ES-I3 (cell line): ENCODE measurements around the gene IVD.
"Not testable (repeated sequence)": the region's sequence is repeated elsewhere in the genome, so short reads cannot be mapped to it uniquely, and the experiment has no call there.

Source experiments
- H3K36me3 ChIP-seq: 2 replicates; pipeline ENCODE4 v1.6.1; 2013; ENCODE audit warnings: mild to moderate bottlenecking, low read length, control low read depth, moderate library complexity; ENCODE audit not compliant: insufficient read depth
- H3K4me1 ChIP-seq: 2 replicates; pipeline ENCODE4 v1.6.1; 2013; ENCODE audit warnings: mild to moderate bottlenecking, control low read depth, low read length; ENCODE audit not compliant: insufficient read depth
- H3K9ac ChIP-seq: 2 replicates; pipeline ENCODE4 v1.6.1; 2013; ENCODE audit warnings: low read depth, mild to moderate bottlenecking, low read length, moderate library complexity
- H3K9me3 ChIP-seq: 2 replicates; pipeline ENCODE4 v1.6.1; 2013; ENCODE audit warnings: mild to moderate bottlenecking, low read length, moderate library complexity; ENCODE audit not compliant: control insufficient read depth, insufficient read depth

IVD gene

DNA sequence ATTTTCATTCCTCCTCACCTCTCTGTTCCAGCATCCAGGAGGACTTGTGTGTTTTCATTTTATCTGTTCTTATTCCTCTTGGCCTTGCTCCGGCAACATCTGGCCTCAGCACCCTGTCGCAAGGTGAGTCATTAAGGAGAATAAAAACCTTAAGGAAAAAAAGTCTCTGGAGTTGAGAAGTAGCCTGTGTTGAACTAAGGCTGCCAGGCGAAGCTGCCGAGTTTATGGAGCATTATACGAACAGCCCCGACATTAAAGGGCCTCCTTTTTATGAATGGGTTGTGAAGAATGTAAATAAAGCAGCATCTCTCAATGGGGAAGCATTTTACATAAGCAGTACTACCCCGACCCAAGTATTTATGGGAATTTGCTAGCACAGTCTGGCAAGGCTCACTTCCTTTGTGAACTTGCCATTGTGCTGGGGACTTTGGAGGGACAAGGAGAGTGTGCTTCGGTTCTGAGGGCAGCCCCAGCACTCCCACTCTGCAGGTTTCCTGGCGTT, 39.9 kb downstream of the IVD start:
- no peak overlapping the region for H3K9ac ChIP-seq

GRCh38 chr15:40446144-40446543, 40.5 kb downstream of the IVD start:
- Histone ChIP-seq H3K9me3 (no peaks in the 10 kb centered on the region), H3K4me1 (peaks cover 43% of the 10 kb centered on the region), H3K9ac (no peak overlapping the region), H3K36me3 (no peaks in the 10 kb centered on the region)

More for the DNA sequence above, 39.9 kb downstream of the IVD start:
- no peaks in the 10 kb centered on the region for H3K9me3 ChIP-seq
- peaks cover 42% of the 10 kb centered on the region for H3K4me1 ChIP-seq
- H3K36me3 ChIP-seq: no peaks in the 10 kb centered on the region

DNA sequence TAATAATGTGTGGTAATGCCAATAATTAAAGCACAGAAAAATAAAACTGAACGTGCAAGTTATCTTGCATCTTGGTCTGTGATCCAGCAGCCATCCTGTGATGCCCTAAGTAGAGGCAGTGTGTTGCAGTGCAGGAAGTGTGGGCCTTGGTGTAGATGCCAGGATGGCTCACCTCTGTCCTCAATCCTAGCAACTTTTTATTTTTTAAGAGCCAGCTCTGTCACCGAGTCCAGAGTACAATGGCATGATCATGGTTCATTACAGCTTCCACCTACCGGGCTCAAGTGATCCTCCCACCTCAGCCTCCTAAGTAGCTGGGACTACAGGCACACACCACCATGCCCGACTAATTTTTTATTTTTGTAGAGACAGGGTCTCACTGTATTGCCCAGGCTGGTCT, 42.8 kb downstream of the IVD start:
- Histone ChIP-seq H3K4me1 (peaks cover 58% of the 10 kb centered on the region), H3K36me3 (no peaks in the 10 kb centered on the region), H3K9ac (no peak overlapping the region), H3K9me3 (no peaks in the 10 kb centered on the region)

- Histone ChIP-seq H3K4me1 (peaks cover 49% of the 10 kb centered on the region), H3K9me3 (no peaks in the 10 kb centered on the region), H3K36me3 (no peaks in the 10 kb centered on the region), H3K9ac (no peak overlapping the region)
Measured at GRCh38 chr15:40449275-40449674, 43.7 kb downstream of the IVD start.

GRCh38 chr15:40450047-40450446, 44.5 kb downstream of the IVD start:
- no peaks in the 10 kb centered on the region for H3K9me3 ChIP-seq
- no peak overlapping the region for H3K9ac ChIP-seq
- peaks cover 48% of the 10 kb centered on the region for H3K4me1 ChIP-seq
- H3K36me3 ChIP-seq: no peaks in the 10 kb centered on the region

DNA sequence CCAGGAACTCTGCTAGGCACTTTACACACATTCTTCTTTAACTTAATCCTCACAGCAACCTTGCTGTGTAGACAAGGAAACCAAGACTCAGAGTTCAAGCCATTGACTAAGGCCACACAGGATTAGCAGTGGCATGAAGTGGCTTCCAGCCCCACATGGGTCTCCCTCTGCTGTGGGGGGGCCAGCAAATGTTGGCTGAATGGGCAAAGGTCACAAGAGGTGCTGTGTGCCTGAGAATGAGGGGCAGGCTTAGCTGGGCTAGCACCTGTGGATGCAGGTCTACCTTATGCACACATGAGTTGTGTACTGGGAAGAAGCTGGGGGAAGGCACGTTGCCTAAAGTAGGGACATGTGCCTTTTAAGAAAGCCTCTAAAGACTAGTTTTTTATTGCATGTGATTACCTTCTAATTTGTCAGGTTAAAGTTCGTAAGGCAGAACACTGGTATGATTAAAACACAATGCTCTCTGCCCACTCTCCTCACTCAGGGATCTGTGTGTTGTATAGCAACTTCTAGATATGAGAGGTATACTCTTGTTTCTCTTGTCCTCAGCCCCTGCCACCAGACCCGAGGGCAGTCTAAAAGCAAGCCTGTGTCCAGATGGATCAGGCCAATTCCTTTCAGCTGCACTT, 46.0 kb downstream of the IVD start:
- Histone ChIP-seq H3K9ac (no peak overlapping the region), H3K36me3 (no peaks in the 10 kb centered on the region), H3K4me1 (peaks cover 47% of the 10 kb centered on the region), H3K9me3 (no peaks in the 10 kb centered on the region)

DNA sequence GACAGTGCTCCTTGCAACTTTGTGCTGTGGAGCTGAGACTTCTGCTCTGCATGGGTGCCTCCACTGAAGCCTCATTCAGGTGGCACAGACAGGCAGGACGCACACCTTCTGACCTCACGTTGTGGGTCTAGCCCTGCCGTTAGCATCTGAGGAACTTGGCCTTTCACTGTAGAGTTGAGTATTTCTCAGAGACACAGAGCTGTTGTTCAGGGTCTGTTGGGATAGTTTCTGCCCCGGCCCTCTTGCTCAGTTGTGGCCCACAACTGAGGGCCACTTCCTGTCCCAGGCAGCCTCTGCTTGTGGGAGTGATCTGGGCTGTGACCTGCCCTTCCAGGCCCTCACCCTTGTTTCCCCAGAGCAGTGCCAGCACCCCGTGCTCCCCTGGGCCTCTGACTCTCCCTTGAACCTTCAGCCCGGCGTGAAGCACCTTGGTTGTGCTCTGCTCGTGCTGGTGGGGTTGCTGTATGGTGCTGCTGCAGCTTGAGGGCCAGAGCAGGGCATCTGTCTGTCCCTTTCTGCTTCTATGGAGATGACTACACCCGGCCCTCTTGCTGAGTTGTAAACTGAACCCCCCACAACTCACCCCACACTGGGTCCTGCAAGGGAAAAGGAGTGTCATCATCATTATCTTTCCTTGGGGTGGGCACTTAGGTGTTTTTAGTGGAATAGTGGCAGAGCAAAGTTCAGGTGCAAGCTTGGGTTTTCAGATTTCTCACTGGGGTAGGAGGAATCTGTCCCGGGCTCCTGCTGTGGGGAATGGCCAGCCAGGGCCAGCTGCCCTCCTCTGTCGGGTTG, 46.9 kb downstream of the IVD start:
- Histone ChIP-seq H3K36me3 (no peaks in the 10 kb centered on the region), H3K9ac (no peak overlapping the region), H3K9me3 (no peaks in the 10 kb centered on the region), H3K4me1 (peaks cover 47% of the 10 kb centered on the region)

DNA sequence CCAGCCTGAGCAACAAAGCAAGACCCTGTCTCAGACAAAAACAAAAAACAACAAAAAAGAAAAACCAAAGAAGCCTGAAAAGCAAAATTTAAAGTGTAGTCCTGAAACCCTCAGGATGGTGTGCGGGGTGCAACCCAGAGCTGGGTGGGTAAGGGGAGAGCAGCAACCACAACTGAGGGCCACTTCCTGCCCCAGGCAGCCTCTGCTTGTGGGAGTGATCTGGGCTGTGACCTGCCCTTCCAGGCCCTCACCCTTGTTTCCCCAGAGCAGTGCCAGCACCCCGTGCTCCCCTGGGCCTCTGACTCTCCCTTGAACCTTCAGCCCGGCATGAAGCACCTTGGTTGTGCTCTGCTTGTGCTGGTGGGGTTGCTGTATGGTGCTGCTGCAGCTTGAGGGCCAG, 48.3 kb downstream of the IVD start:
- H3K9ac ChIP-seq, H3K9me3 ChIP-seq, H3K36me3 ChIP-seq: not testable (repeated sequence)
- peaks cover 47% of the 10 kb centered on the region for H3K4me1 ChIP-seq

DNA sequence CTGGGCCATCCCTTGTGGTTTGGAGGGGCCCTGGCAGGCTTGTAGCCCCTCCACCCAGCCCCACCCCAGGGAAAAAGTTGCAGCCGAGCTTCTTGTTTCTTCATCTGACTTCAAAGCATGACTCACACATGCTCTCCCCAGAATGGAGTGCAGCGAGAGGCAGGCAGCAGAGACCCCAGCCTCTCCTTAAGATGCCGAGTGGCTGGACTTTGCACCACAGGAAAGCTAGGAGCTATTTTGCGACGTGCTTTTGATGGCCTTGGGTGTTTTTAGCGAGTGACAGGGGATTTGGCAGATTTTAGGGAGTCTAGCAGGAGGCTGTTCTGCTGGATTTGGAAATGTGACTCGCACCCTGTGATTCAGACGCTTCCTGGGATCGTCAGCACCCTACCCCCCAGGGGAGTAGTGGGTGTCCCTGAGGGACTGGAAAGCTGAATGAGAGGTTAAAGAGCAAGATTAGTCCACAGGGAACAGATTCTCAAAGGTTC, 49.4 kb downstream of the IVD start:
- H3K9me3 ChIP-seq: no peaks in the 10 kb centered on the region
- H3K36me3 ChIP-seq: no peaks in the 10 kb centered on the region
- peaks cover 47% of the 10 kb centered on the region for H3K4me1 ChIP-seq
- no peak overlapping the region for H3K9ac ChIP-seq

DNA sequence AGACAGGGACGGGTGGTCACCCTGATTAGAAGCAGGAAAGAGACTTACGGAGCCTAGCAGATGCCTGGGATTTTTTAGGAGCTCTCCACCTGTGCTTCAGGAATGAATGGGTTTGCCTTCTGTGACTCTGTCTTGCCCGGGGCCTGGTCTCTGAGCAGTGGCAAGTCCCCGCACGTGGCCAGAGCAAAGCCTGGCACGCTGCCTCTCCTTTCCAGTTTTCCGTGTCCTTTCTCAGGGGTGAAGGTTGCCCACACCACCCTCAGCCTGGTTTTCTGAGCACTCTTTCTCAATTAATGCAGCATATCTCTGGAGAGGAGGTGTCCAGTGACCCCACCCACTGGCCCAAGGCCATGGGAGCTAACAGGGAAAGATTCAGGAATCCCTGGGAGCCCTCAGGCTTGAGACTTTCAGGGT, 50.7 kb downstream of the IVD start:
- peaks cover 44% of the 10 kb centered on the region for H3K4me1 ChIP-seq

DNA sequence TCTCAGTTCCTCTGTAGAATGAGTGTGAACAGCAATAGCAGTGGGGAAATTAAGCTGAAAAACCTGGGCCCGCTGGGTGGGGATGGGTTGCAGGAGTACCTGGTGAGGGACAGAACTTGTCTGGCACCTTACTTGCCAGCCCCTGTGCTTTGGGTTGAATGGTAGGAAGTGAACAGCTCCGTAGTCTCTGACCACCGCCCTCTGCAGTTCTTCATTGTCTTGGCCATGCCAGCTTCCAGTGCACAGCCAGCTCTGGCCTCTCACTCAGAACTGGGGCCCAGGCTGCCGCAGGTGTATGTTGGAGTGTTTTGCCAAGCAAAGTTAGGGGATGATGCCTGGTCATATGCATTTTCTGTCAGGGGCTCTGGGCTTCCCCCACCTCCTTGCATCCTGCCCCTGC, 51.1 kb downstream of the IVD start:
- H3K4me1 ChIP-seq: peaks cover 39% of the 10 kb centered on the region
- no peaks in the 10 kb centered on the region for H3K9me3 ChIP-seq
- H3K9ac ChIP-seq: no peak overlapping the region
- peaks cover 3% of the 10 kb centered on the region; the same call in 1 of the 2 replicates for H3K36me3 ChIP-seq

More for the DNA sequence above, 50.7 kb downstream of the IVD start:
- H3K9me3 ChIP-seq: no peaks in the 10 kb centered on the region
- H3K36me3 ChIP-seq: peaks cover 3% of the 10 kb centered on the region; the same call in 1 of the 2 replicates
- H3K9ac ChIP-seq: no peak overlapping the region

DNA sequence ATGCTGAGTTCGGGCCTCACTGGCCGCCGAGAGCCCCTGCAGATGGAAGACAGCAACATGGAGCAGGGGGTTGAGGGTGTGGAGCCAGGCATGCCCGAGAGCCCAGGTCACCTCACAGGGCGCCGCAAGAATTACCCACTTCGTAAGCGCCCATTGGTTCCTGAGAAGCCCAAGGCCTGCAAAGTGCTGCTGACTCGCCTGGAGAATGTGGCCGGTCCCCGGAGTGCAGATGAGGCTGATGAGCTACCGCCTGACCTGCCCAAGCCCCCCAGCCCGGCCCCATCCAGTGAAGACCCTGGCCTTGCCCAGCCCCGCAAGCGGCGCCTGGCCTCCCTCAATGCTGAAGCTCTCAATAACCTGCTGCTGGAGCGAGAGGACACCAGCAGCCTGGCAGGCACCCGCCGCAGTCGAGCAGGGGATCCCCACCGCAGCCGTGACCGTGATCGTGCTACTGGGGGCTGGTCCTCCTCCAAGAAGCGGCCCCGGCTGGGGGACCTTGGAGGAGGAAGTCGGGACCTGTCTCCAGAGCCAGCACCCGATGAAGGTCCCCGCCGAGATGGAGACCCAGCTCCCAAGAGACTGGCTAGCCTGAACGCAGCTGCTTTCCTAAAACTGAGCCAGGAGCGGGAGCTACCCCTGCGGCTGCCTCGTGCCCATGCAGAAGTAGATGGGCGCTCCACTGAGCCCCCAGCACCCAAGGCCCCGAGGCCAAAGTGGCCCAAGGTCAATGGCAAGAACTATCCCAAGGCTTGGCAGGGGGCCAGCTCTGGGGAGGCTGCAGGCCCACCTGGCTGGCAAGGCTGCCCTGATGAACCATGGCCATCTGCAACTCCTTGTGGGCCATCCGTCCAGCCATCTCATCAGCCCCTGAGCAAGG, 53.1 kb downstream of the IVD start:
- H3K36me3 ChIP-seq: peaks cover 8% of the 10 kb centered on the region
- H3K4me1 ChIP-seq: peaks cover 25% of the 10 kb centered on the region; the same call in 1 of the 2 replicates
- no peaks in the 10 kb centered on the region for H3K9me3 ChIP-seq
- no peak overlapping the region for H3K9ac ChIP-seq

DNA sequence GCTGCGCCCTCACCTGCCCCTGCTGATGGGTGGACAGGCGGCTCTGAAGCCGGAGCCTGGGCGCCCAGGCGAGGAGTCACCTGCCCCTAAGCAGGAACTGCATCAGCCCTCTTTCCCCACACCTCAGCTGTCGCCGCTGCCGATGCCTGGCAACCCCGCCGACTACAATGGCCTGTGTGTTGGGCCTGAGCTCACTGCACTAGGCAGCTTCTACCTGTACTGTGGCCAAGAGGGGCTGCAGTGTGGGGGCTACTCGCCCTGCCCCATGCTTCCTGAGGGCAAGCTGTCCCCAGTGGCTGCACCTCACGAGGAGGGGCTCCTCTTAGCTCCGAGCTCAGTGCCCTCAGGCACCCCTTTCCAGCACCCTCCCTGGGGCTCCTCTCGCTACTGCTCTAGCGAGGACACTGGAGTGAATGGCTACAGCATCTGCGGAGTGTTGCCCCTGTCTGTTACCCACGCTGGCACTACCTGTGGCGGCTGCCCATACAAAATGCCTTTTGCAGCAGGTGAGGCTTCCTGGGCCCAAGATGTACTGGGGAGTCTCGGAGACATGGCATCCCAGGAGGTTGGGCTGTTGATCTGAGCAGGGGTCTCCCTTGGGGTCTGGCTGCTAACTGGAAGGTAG, 53.9 kb downstream of the IVD start:
- Histone ChIP-seq H3K4me1 (peaks cover 22% of the 10 kb centered on the region; the same call in 1 of the 2 replicates), H3K9me3 (no peaks in the 10 kb centered on the region), H3K9ac (no peak overlapping the region), H3K36me3 (peaks cover 9% of the 10 kb centered on the region)

- H3K36me3 ChIP-seq: peaks cover 14% of the 10 kb centered on the region
- H3K9ac ChIP-seq: no peak overlapping the region
- H3K9me3 ChIP-seq: no peaks in the 10 kb centered on the region
- H3K4me1 ChIP-seq: peaks cover 14% of the 10 kb centered on the region; the same call in 1 of the 2 replicates
Measured at GRCh38 chr15:40460404-40460803, 54.8 kb downstream of the IVD start.
